Aorta (tissue), 5 donors: ENCODE measurements around the gene ZMYND10. TPM values are rescaled to one million over a fixed set of nuclear protein-coding genes. Genes with fewer than 3 reads are reported as not detected.

Source experiments
- ATAC-seq: fragments of 200-7000 bp; cut with Tn5 transposase; one replicate; pipeline ENCODE4 v1.9.1; 2022; ENCODE audit warnings: moderate library complexity; ENCODE audit not compliant: low FRiP score
- DNase-seq, 2 donors: peaks; one replicate each; pipeline ENCODE4 v3.0.0-alpha.2; 2020
- H3K27ac ChIP-seq, 2 donors: one replicate each; pipeline ENCODE4 v1.5.1; 2013; ENCODE audit warnings: low read length in 2 of 2, mild to moderate bottlenecking in 2 of 2, moderate library complexity in 2 of 2, control low read depth in 1 of 2, inconsistent platforms in 1 of 2, low read depth in 1 of 2
- H3K27me3 ChIP-seq, 2 donors: one replicate each; pipeline ENCODE4 v1.6.1; 2013; ENCODE audit warnings: control low read depth in 1 of 2, low read length in 1 of 2, mild to moderate bottlenecking in 1 of 2, moderate library complexity in 1 of 2; ENCODE audit not compliant: insufficient read depth in 2 of 2, control insufficient read depth in 1 of 2
- H3K36me3 ChIP-seq, 2 donors: one replicate each; pipeline ENCODE4 v1.6.1; 2013; ENCODE audit warnings: control low read depth in 1 of 2, low read length in 1 of 2, mild to moderate bottlenecking in 1 of 2; ENCODE audit not compliant: insufficient read depth in 2 of 2, control insufficient read depth in 1 of 2
- H3K4me1 ChIP-seq, 2 donors: one replicate each; pipeline ENCODE4 v1.6.1; 2013; ENCODE audit warnings: low read length in 2 of 2, control low read depth in 1 of 2, mild to moderate bottlenecking in 1 of 2, moderate library complexity in 1 of 2; ENCODE audit not compliant: insufficient read depth in 2 of 2, control insufficient read depth in 1 of 2
- H3K4me3 ChIP-seq, 2 donors: one replicate each; pipeline ENCODE4 v1.5.1; 2013; ENCODE audit warnings: low read length in 2 of 2, control low read depth in 1 of 2, mild to moderate bottlenecking in 1 of 2
- H3K9me3 ChIP-seq: one replicate; pipeline ENCODE4 v1.6.1; 2013; ENCODE audit warnings: mild to moderate bottlenecking, low read length; ENCODE audit not compliant: control insufficient read depth
- WGBS, 2 donors: extraction: QIAGEN DNeasy Blood & Tissue Kit; methylation state at CpG; one replicate each; pipeline ENCODE4 v1.1.7; 2013; 5-methylcytosine and 5-hydroxymethylcytosine counted together
- intact Hi-C, 2 donors: fragments of 100-400 bp; cut with DNase I; formaldehyde crosslinking; loops; one replicate each; pipeline versions ENCODE4 v1.14.2 to v1.15.0; 2022
- polyA plus RNA-seq, 2 donors: library from polyadenylated mRNA; stranded (reverse); fragments of 200-250 nt; gene quantifications; one replicate each; pipeline ENCODE4 v1.2.3, GENCODE V29; 2013
- total RNA-seq, 2 donors: library from RNA; stranded (reverse); fragmentation: NEBNext Ultra II Directional; extraction: Animal tissue kit (Norgen Biotek cat#: 25700); gene quantifications; one replicate each; pipeline ENCODE4 v1.2.1, GENCODE V29; 2021
- donor health status: healthy with polysubstance abuse.
- donor health status: Bipolar disorder and iron deficiency.
- donor health status: DM: no; HTN: no; CAD: no.
- donor health status: DM: no; HTN: no; CAD: no.
- donor health status: DM: yes; HTN: yes; CAD: no.

The ZMYND10 gene
- total and polyA plus RNA-seq, 4 donors: 0.13 to 3.5 (median 0.82) TPM

GRCh38 chr3:50320853-50321335 is 24.6 kb downstream of the ZMYND10 start:
- H3K27me3 ChIP-seq: no peaks in the 10 kb centered on the region
- no peaks in the 10 kb centered on the region for H3K4me1 ChIP-seq
- H3K9me3 ChIP-seq: no peaks in the 10 kb centered on the region
- peak overlapping the region in 1 of 2 donors; percentile 38 for H3K27ac ChIP-seq
- H3K4me3 ChIP-seq: peak overlapping the region; percentile 67 to 83
- peak; percentile 79 for ATAC-seq
- no peaks in the 10 kb centered on the region for H3K36me3 ChIP-seq
- DNase-seq: peak; percentile 83 to 93
- intact Hi-C loops: no loop called here
- 0 to 1% methylated on average over 32 to 45 of the region's 45 CpGs for WGBS, 2 donors

- Histone ChIP-seq H3K9me3 (no peaks in the 10 kb centered on the region), H3K4me1 (no peaks in the 10 kb centered on the region), H3K27ac (no peak overlapping the region), H3K36me3 (no peaks in the 10 kb centered on the region), H3K4me3 (no peak overlapping the region), H3K27me3 (no peaks in the 10 kb centered on the region)
- intact Hi-C loops: no loop called here
- ATAC-seq: no peak
- WGBS, 2 donors: 83% methylated on average over 29 of the region's 29 CpGs
- DNase-seq: peak in 1 of 2 donors; percentile 57
Measured at GRCh38 chr3:50319894-50320625, 25.5 kb downstream of the ZMYND10 start.

- intact Hi-C loops: no loop called here
- no peak overlapping the region for H3K27ac ChIP-seq
- H3K36me3 ChIP-seq: no peaks in the 10 kb centered on the region
- DNase-seq (peak in 1 of 2 donors; percentile 41), ATAC-seq (no peak)
- H3K9me3 ChIP-seq: no peaks in the 10 kb centered on the region
- H3K4me1 ChIP-seq: no peaks in the 10 kb centered on the region
- H3K4me3 ChIP-seq: no peak overlapping the region
- no peaks in the 10 kb centered on the region for H3K27me3 ChIP-seq
- WGBS, 2 donors: 90 to 94% methylated on average over 16 of the region's 16 CpGs
Measured at GRCh38 chr3:50319181-50319893, 26.2 kb downstream of the ZMYND10 start.

- WGBS, 2 donors: 86 to 87% methylated on average over 10 of the region's 10 CpGs
- no peaks in the 10 kb centered on the region for H3K9me3 ChIP-seq
- H3K27ac ChIP-seq: no peak overlapping the region
- DNase-seq (peak in 1 of 2 donors; percentile 57), ATAC-seq (no peak)
- H3K36me3 ChIP-seq: no peaks in the 10 kb centered on the region
- H3K4me3 ChIP-seq: no peak overlapping the region
- no peaks in the 10 kb centered on the region for H3K4me1 ChIP-seq
- H3K27me3 ChIP-seq: no peaks in the 10 kb centered on the region
- intact Hi-C loops: no loop called here
Measured at GRCh38 chr3:50318615-50319014, 26.9 kb downstream of the ZMYND10 start.

- Histone ChIP-seq H3K9me3 (no peaks in the 10 kb centered on the region), H3K36me3 (no peaks in the 10 kb centered on the region), H3K4me3 (no peak overlapping the region), H3K4me1 (no peaks in the 10 kb centered on the region), H3K27me3 (no peaks in the 10 kb centered on the region), H3K27ac (no peak overlapping the region)
- intact Hi-C loops: no loop called here
- DNase-seq (peak in 1 of 2 donors; percentile 33), ATAC-seq (no peak)
- 85 to 92% methylated on average over 11 of the region's 11 CpGs for WGBS, 2 donors
Measured at GRCh38 chr3:50318163-50318562, 27.4 kb downstream of the ZMYND10 start.

GRCh38 chr3:50317300-50317699 is 28.2 kb downstream of the ZMYND10 start:
- ATAC-seq: no peak
- Histone ChIP-seq H3K9me3 (no peaks in the 10 kb centered on the region), H3K36me3 (no peaks in the 10 kb centered on the region), H3K4me3 (no peak overlapping the region), H3K27me3 (no peaks in the 10 kb centered on the region), H3K27ac (no peak overlapping the region), H3K4me1 (no peaks in the 10 kb centered on the region)
- 60 to 67% methylated on average over 6 of the region's 6 CpGs for WGBS, 2 donors
- peak in 1 of 2 donors; percentile 54 for DNase-seq
- intact Hi-C loops: no loop called here

GRCh38 chr3:50316657-50317242 is 28.8 kb downstream of the ZMYND10 start:
- H3K4me1 ChIP-seq: no peaks in the 10 kb centered on the region
- H3K36me3 ChIP-seq: no peaks in the 10 kb centered on the region
- intact Hi-C loops: no loop called here
- no peak overlapping the region for H3K27ac ChIP-seq
- DNase-seq: peak in 1 of 2 donors; percentile 62
- H3K9me3 ChIP-seq: no peaks in the 10 kb centered on the region
- no peak for ATAC-seq
- no peak overlapping the region for H3K4me3 ChIP-seq
- no peaks in the 10 kb centered on the region for H3K27me3 ChIP-seq
- WGBS, 2 donors: 81 to 83% methylated on average over 9 of the region's 9 CpGs

- no peak overlapping the region for H3K4me3 ChIP-seq
- WGBS, 2 donors: 96 to 100% methylated on average over 4 of the region's 4 CpGs
- ATAC-seq: no peak
- no peaks in the 10 kb centered on the region for H3K36me3 ChIP-seq
- H3K27ac ChIP-seq: no peak overlapping the region
- H3K27me3 ChIP-seq: no peaks in the 10 kb centered on the region
- no peaks in the 10 kb centered on the region for H3K9me3 ChIP-seq
- peak in 1 of 2 donors; percentile 25 for DNase-seq
- intact Hi-C loops: no loop called here
- no peaks in the 10 kb centered on the region for H3K4me1 ChIP-seq
Measured at GRCh38 chr3:50314816-50315215, 30.7 kb downstream of the ZMYND10 start.
